Neural cell (in vitro differentiated cells): ENCODE measurements around the gene CARMIL1.

Source experiments
- POLR2AphosphoS5 ChIP-seq: IDR thresholded peaks from 2 replicates; pipeline ENCODE4 v1.6.1; 2012
- RAD21 ChIP-seq: fragments of 450-650 bp; conservative IDR thresholded peaks from 2 replicates; pipeline ENCODE4 v1.6.1; 2014; ENCODE audit warnings: antibody characterized with exemption, mild to moderate bottlenecking, moderate library complexity
- SMC3 ChIP-seq: fragments of 450-650 bp; conservative IDR thresholded peaks from 2 replicates; pipeline ENCODE4 v1.6.1; 2014; ENCODE audit warnings: antibody characterized with exemption, mild to moderate bottlenecking, moderate library complexity; ENCODE audit not compliant: poor library complexity

- TF ChIP-seq POLR2AphosphoS5: no peak
- no peak for TF ChIP-seq SMC3
- TF ChIP-seq RAD21: no peak
Observed at GRCh38 chr6:25458485-25458884, 179.3 kb downstream of the CARMIL1 start.
